Astrocyte (in vitro differentiated cells and primary cell): Measurements from ENCODE around the gene KY.

Experiments used
- EZH2 ChIP-seq: IDR thresholded peaks from 2 replicates; pipeline ENCODE4 v1.6.1; 2012; ENCODE audit warnings: mild to moderate bottlenecking, low read length, inconsistent platforms; ENCODE audit not compliant: insufficient read depth
- TF ChIP-seq, protein P1 (sequence below): IDR thresholded peaks from 2 replicates; pipeline ENCODE4 v1.5.1; 2011; ENCODE audit warnings: low read depth, mild to moderate bottlenecking, inconsistent platforms, low read length, moderate library complexity; ENCODE audit not compliant: insufficient read depth

DNA sequence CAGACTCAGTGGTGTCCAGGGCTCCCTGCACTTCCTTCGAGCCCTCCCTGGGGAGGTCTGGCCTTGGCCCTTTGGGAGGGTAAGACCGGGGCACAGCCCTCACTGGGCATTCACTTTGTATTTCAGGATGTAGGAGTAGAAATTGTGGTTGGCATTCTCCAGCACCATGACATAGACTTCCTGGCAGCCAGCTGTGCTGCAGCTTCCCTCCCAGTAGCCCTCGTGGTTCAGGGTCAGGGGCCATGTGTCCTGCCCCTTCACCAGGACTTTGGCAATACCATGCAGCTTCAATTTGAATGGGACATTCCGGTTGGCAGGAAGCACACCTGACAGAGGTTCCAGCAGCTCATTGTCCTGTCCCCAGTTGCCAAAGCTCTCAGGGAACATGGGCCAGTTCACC lies 47.3 kb downstream of the KY start:
- TF ChIP-seq, protein P1, sequence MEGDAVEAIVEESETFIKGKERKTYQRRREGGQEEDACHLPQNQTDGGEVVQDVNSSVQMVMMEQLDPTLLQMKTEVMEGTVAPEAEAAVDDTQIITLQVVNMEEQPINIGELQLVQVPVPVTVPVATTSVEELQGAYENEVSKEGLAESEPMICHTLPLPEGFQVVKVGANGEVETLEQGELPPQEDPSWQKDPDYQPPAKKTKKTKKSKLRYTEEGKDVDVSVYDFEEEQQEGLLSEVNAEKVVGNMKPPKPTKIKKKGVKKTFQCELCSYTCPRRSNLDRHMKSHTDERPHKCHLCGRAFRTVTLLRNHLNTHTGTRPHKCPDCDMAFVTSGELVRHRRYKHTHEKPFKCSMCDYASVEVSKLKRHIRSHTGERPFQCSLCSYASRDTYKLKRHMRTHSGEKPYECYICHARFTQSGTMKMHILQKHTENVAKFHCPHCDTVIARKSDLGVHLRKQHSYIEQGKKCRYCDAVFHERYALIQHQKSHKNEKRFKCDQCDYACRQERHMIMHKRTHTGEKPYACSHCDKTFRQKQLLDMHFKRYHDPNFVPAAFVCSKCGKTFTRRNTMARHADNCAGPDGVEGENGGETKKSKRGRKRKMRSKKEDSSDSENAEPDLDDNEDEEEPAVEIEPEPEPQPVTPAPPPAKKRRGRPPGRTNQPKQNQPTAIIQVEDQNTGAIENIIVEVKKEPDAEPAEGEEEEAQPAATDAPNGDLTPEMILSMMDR: no peak
- no peak for TF ChIP-seq EZH2
